Measurements from ENCODE around the gene PCGF5. TPM values are rescaled to one million over a fixed set of nuclear protein-coding genes. Genes with fewer than 3 reads are reported as not detected.
"Not testable (repeated sequence)": the region's sequence is repeated elsewhere in the genome, so short reads cannot be mapped to it uniquely, and the experiment has no call there.

The PCGF5 gene
- total RNA-seq, 1 experiment from 2014 or later = 27.1 TPM

- no peak for DNase-seq (ENCODE audit: low read depth)
These were observed 66.1 kb downstream of the PCGF5 start for GRCh38 chr10:91286572-91286971.

- peak; percentile 45 for DNase-seq (ENCODE audit: low read depth)
These were observed 66.8 kb downstream of the PCGF5 start for GRCh38 chr10:91287276-91287675.

GRCh38 chr10:91287912-91288311 lies 67.4 kb downstream of the PCGF5 start:
- DNase-seq (ENCODE audit: low read depth) = no peak

GRCh38 chr10:91289305-91289704 lies 68.8 kb downstream of the PCGF5 start:
- DNase-seq (ENCODE audit: low read depth) = no peak

DNA sequence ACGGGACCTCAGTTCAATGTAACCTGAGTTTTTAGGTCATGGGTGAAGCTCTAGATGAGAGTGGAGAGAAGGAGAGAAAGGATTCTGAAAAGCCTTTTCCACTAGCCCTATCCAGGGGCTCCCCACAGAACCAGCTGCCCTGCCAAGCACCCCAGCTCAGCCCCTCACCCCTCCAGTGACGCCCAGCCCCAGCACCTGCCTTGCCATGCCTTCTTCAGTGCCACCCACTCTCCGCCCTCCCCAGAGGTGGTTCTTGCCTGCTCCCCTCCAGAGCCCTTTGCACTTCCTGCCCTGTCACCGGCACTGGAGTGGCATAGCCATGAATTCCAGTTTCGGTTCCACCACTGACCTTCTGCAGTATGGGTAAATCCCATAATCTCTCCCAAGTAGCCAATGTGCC lies 70.1 kb downstream of the PCGF5 start:
- no peak for DNase-seq (ENCODE audit: low read depth)

- DNase-seq (ENCODE audit: low read depth) = no peak
These were observed 73.9 kb downstream of the PCGF5 start for GRCh38 chr10:91294134-91294906.

DNA sequence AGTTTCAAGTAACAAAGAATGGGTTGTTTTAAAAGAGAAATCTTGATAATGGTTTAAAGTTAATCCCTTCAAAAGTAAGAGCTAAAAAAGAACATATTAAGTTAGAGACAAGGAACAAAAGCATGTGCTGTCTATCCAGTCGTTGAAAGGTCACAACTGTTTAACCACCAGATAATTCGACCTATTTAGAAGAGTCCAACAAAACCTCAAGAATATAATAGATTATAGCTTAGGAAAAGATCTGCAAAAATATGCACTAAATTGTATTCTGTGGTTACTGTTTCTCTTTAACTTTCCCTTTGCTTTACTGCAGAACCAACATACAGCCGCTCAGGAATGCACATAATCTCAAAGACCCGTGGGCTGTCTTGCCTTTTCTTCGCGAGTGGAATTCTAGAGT lies 74.9 kb downstream of the PCGF5 start:
- DNase-seq (ENCODE audit: low read depth) = no peak

- DNase-seq (ENCODE audit: low read depth) = peak; percentile 69
These were observed 76.0 kb downstream of the PCGF5 start for GRCh38 chr10:91296471-91296870.

DNA sequence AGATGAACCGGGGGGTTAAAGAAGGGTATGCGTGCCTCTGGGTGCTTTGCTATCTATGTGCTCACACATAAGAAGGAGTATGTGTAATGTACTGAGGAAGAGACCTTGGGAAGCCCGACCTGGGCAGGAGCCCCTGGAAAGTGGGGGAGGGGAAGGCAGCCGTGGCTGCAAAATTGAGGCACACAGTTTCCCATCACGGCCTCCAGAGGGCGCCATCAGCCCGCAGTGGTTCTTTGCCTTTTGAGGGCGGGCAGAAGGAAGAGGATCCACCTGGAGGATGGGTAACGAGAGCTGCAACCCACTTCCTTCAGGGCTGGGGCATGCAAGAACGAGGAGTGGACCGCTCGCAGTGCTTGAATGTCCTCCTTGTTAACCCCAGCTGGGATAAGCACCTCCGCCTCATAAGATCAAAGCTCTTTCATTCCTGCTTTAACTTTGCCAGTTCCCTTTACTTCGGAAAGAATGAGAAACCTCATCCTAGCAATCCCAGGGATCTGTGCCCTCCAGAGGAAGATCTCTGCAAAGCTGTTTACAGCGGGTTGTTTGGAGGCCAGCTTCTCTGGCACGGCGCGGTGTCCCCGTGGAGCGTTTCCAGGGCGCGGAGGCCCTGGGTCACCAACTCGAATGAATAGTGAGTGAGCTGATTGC lies 77.9 kb downstream of the PCGF5 start:
- DNase-seq (ENCODE audit: low read depth) = peak; percentile 71

GRCh38 chr10:91299999-91300575 lies 79.6 kb downstream of the PCGF5 start:
- no peak for DNase-seq (ENCODE audit: low read depth)

- DNase-seq (ENCODE audit: low read depth) = not testable (repeated sequence)
These were observed 82.5 kb downstream of the PCGF5 start for GRCh38 chr10:91302946-91303345.

GRCh38 chr10:91305979-91306378 lies 85.5 kb downstream of the PCGF5 start:
- DNase-seq (ENCODE audit: low read depth) = not testable (repeated sequence)

DNA sequence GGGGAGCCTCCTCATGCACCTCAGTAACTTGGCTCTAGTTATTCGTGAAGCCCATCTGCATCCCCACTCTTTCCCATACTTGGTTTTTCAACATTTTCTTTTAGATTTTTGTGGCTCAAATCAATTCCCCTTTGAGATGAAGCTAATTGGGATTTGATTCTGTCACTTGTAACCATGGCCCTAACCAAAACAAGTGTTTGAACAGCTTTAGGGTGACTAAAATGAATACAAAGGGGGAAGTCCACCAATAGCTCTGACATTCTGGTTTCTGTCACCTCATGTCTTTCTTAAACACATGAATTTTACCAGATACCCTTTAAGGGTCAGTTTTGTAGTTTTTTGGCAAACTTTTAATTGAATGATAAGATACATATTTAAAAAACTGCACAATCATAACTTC lies 87.0 kb downstream of the PCGF5 start:
- no peak for DNase-seq (ENCODE audit: low read depth)

DNA sequence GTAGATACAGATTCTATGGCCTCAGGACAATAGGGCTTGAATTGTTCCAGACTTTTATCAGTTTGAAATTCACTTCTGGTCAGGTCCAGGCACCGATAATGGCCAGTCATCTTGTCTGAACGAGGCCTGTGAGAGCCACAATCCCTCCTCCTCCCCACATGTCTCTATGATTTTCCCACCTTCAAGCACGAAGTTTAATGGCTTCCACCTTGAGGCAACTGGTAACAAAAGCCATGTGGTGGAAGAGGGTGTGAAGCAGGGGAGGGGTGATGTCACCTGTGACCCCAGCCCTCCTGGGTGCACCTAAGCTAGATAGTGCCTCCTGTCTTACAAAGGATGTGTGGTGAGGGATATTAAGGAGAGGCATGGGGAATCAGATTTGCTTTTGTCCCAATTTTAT lies 89.2 kb downstream of the PCGF5 start:
- DNase-seq (ENCODE audit: low read depth) = no peak

DNA sequence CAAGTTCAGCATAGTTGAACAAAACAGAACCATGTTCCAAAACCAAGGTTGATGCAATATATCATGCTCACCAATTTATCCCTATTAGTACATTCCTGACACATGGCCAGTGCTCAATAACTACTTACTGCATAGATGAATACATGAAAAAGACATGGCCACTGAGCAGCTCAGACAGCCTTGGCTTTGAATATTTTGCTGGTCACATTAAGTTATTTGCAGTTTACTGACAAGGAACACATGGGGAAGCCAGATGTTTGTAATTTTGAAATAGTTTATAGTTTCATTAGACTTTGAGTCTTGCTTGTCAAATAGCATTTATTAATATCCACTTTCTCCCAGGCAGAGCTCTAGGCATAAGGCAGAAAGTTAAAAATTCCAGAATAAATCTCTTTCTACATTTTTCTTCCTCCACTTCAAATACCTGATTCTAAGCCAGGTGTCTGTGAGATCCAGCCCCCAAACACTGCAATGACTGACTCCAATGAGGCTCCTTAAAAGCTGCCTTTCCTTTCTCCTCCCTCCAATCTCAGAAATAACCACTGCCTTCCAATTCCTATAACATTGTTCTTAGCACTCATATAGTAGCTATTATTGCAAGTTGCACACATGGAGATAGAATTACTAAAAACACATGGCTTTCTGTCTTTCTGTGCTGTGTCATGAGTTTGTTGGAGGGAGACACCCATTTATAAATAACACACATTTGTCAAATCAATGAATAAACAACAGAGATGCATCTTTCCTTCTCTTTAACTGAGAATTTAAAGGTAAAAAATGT lies 91.3 kb downstream of the PCGF5 start:
- peak; percentile 67 for DNase-seq (ENCODE audit: low read depth)

- DNase-seq (ENCODE audit: low read depth) = no peak
These were observed 91.9 kb downstream of the PCGF5 start for GRCh38 chr10:91312382-91312733.

- peak; percentile 69 for DNase-seq (ENCODE audit: low read depth)
These were observed 93.5 kb downstream of the PCGF5 start for GRCh38 chr10:91313796-91314485.

GRCh38 chr10:91316486-91316885 lies 96.0 kb downstream of the PCGF5 start:
- DNase-seq (ENCODE audit: low read depth) = peak; percentile 20

DNA sequence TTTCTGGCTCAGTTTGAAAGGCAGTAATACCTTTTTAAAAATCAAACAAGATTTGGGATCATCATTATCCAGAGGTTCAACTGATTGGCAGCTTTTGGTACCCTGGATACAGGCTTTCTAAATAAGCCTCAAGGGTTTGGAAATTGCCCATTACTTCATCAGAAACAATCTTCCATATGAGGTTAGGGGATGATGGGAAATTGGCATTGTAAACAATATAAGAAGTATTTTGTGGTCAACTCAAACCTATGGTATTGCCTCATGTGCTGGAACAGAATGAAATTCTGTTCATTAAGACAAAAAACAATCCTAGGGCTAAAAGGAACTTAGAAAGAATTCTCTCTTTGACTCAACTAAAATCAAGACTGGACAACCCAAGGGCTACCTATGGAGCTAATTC lies 97.1 kb downstream of the PCGF5 start:
- no peak for DNase-seq (ENCODE audit: low read depth)

- DNase-seq (ENCODE audit: low read depth) = no peak
These were observed 98.9 kb downstream of the PCGF5 start for GRCh38 chr10:91319336-91319735.

GRCh38 chr10:91323293-91323905 lies 102.9 kb downstream of the PCGF5 start:
- DNase-seq (ENCODE audit: low read depth) = not testable (repeated sequence)

All from LHCN-M2 (cell line).